HUES48 (cell line): ENCODE measurements around the gene BCL3.

Experiments
- H3K27ac ChIP-seq: one replicate; pipeline ENCODE4 v1.7.0; 2013; ENCODE audit warnings: low read depth, low read length, inconsistent platforms
- H3K27me3 ChIP-seq: 2 replicates; pipeline ENCODE4 v1.6.1; 2013; ENCODE audit warnings: mild to moderate bottlenecking, low read length; ENCODE audit not compliant: control insufficient read depth, insufficient read depth
- H3K36me3 ChIP-seq: 2 replicates; pipeline ENCODE4 v1.6.1; 2013; ENCODE audit warnings: low read length; ENCODE audit not compliant: control insufficient read depth, insufficient read depth
- H3K4me1 ChIP-seq: 2 replicates; pipeline ENCODE4 v1.6.1; 2013; ENCODE audit warnings: mild to moderate bottlenecking, low read length; ENCODE audit not compliant: control insufficient read depth, insufficient read depth
- H3K4me3 ChIP-seq: 2 replicates; pipeline ENCODE4 v1.5.1; 2013; ENCODE audit warnings: mild to moderate bottlenecking, low read depth, low read length
- H3K9ac ChIP-seq: 2 replicates; pipeline ENCODE4 v1.6.1; 2013; ENCODE audit warnings: mild to moderate bottlenecking, low read depth, low read length, moderate library complexity
- H3K9me3 ChIP-seq: 2 replicates; pipeline ENCODE4 v1.6.1; 2013; ENCODE audit warnings: low read length; ENCODE audit not compliant: control insufficient read depth, insufficient read depth

The BCL3 gene

DNA sequence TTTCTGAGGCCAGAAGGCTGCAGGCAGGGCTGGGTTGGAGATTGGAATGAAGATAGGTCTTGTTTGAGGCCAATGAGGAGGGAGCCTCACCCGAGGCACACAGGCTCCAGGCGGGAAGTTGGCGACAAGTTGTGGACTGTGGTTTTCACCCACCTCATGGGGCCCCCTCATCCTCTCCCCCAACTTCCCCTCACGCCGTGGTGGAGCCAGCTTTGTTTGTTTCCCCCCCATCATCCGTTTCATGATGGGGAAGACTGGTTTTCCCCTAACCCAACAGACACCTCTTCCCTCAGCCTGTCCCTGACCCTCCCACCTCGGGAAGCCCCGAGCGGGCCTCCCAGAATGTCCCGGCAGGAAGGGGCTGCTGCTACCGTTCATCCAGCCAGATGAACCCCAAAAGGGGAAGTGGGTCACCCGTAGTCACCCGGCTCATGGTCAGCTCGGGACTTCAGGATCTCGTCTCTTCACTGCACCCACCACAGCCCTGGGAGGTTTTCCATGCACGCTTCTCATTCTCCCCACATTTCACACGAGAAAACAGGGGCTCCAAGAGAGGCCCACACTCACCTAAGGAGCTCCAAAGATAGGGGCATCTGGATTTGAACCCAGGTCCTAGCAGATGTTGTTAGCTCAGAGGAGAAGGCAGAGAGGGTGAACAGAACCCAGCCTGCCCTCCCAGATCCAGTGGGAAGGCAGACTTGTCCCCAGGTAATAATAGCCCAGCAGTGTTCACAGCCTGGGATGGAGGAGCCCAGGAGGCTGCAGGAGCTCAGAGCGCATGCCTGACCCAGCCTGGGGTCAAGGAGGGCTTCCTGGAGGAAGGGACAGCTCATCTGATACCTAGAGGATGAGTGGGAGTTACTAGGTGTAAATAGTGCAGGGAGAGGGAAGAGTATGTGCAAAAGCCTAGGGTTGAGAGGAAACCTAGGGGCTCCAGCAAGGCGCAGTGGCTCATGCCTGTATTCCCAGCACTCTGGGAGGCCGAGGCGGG is 26.1 kb upstream of the BCL3 start:
- Histone ChIP-seq H3K27ac (no peak overlapping the region), H3K9me3 (no peaks in the 10 kb centered on the region), H3K36me3 (no peaks in the 10 kb centered on the region), H3K4me3 (no peak overlapping the region), H3K9ac (no peak overlapping the region), H3K4me1 (peaks cover 11% of the 10 kb centered on the region), H3K27me3 (0 out of 2 replicates have a peak, but pooled peaks cover 3% of the 10 kb centered on the region)

DNA sequence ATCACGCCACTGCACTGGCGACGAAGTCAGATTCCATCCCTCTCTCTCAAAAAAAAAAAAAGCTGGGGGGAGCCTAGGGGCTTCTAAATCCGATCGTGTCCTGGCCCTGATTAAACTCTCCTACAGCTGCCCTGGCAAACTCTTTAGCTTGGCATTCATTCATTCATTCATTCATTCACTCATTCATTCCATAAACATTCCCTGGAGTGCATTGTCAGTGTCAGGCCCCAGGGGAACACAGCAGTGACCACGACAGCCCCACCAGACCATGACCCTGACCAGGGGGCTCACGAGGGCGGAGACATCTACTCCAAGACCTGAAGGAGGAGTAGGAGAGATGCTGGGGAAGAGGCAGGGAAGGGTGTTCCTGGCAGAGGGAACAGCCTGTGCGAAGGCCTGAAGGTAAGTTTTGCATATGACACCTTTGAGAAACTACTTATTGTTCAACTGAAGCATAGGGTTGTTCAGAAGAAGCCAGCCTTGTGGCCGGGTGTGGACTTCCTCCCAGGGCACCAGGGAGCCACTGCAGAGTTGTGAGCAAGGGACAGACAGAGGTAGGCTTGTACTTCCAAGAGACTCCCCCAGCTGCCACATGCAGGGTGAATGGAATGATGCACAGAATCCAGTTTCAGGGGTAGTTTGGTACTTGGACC is 25.1 kb upstream of the BCL3 start:
- Histone ChIP-seq H3K36me3 (no peaks in the 10 kb centered on the region), H3K27me3 (0 out of 2 replicates have a peak, but pooled peaks cover 3% of the 10 kb centered on the region), H3K9ac (no peak overlapping the region), H3K27ac (no peak overlapping the region), H3K9me3 (no peaks in the 10 kb centered on the region), H3K4me1 (peaks cover 8% of the 10 kb centered on the region), H3K4me3 (no peak overlapping the region)

DNA sequence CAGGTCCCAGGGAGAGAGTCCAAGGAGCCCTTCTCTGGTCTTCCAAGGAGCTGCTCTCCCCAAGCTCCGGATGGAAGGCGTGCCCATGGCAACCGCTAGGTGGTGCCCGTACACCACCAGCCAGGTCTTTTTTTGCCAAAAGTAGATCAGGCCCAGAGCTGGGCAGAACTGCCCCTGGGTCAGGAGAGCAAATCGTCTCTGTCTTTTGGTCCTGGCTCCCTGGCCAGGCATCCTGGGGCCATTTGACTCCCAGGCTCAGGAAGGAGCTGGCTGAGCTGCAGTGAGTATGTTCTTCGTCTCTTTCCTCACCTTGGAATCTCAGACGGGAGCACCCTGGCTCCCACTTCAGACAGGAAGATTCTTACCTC is 24.6 kb upstream of the BCL3 start:
- Histone ChIP-seq H3K27me3 (0 out of 2 replicates have a peak, but pooled peaks cover 3% of the 10 kb centered on the region), H3K9me3 (no peaks in the 10 kb centered on the region), H3K36me3 (no peaks in the 10 kb centered on the region), H3K9ac (no peak overlapping the region), H3K4me1 (peaks cover 3% of the 10 kb centered on the region; the same call in 1 of the 2 replicates), H3K4me3 (no peak overlapping the region), H3K27ac (no peak overlapping the region)

DNA sequence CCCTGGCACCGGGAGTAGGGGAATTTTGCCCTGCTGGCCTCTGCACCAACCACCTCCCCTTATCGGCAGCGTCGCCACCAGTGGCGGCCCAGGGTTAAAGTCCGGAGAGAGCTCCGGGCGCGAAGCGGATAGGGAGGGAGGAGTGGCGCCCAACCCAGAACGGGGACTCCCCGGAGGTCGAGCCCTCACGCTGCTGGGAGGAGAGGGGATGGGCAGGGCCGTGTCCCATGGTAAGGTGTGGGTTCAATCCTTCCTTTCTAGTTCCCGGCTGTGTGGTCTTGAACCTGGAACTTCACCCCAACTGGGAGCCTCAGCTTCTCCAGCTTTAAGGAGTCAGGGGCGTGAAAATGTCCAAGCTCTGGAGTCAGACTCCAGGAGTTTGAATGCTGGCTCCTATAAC is 23.3 kb upstream of the BCL3 start:
- no peak overlapping the region for H3K27ac ChIP-seq
- no peaks in the 10 kb centered on the region for H3K36me3 ChIP-seq
- H3K27me3 ChIP-seq = 0 out of 2 replicates have a peak, but pooled peaks cover 3% of the 10 kb centered on the region
- no peaks in the 10 kb centered on the region for H3K9me3 ChIP-seq
- no peaks in the 10 kb centered on the region for H3K4me1 ChIP-seq
- H3K9ac ChIP-seq = no peak overlapping the region
- H3K4me3 ChIP-seq = no peak overlapping the region

DNA sequence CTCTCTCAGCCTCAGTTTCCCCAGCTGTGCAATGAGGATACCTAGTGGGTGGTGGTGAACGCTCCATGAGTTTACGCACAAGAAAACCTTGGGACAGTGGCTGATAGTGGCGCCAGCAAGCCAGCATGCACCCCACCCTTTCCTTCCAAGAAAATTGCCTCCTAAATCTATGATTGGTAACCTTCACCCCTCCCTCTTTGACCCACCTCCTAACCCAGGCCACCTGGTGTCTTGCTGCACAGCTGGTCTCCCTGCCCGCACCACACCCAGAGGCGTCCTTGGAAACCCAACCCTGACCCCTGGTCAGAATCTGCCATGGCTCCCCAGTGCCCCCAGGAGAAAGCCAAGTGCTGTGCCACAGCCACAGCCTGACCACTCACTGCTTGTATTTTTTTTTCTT is 22.8 kb upstream of the BCL3 start:
- no peaks in the 10 kb centered on the region for H3K4me1 ChIP-seq
- H3K27ac ChIP-seq = no peak overlapping the region
- H3K9me3 ChIP-seq = no peaks in the 10 kb centered on the region
- no peaks in the 10 kb centered on the region for H3K36me3 ChIP-seq
- H3K27me3 ChIP-seq = 0 out of 2 replicates have a peak, but pooled peaks cover 3% of the 10 kb centered on the region
- H3K9ac ChIP-seq = no peak overlapping the region
- no peak overlapping the region for H3K4me3 ChIP-seq

DNA sequence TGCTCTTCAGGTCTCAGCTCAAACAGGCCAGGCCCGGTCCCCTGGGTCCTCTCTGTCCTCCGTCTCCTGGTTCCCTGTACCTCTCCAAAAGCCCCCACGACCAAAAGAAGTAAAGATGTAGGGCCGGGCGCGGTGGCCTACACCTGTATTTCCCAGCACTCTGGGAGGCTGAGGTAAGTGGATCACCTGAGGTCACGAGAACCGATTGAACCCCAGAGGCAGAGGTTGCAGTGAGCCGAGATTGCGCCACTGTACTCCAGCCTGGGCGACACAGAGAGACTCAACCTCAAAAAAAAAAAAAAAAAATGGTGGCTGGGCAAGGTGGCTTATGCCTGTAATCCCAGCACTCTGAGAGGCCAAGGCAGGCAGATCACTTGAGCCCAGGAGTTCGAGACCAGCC is 22.0 kb upstream of the BCL3 start:
- no peaks in the 10 kb centered on the region for H3K9me3 ChIP-seq
- H3K27me3 ChIP-seq = 0 out of 2 replicates have a peak, but pooled peaks cover 3% of the 10 kb centered on the region
- no peak overlapping the region for H3K4me3 ChIP-seq
- H3K4me1 ChIP-seq = no peaks in the 10 kb centered on the region
- H3K36me3 ChIP-seq = no peaks in the 10 kb centered on the region
- no peak overlapping the region for H3K27ac ChIP-seq
- H3K9ac ChIP-seq = no peak overlapping the region

DNA sequence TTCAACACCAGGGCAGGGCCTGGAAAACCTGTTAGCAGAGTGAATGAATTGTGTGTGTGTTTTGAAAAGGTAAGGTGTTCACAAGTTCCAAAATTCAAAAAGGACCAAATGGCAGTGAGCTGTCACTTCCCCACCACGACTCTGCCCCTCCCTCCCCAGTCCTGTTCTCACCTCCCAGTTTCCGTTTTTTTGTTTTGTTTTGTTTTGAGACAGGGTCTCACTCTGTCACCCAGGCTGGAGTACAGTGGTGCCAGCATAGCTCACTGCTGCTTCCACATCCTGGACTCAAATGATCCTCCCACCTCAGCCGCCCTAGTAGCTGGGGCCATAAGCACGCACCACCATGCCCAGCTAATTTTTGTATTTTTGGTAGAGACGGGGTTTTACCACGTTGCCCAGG is 20.3 kb upstream of the BCL3 start:
- H3K4me3 ChIP-seq = no peak overlapping the region
- no peaks in the 10 kb centered on the region for H3K36me3 ChIP-seq
- no peaks in the 10 kb centered on the region for H3K4me1 ChIP-seq
- no peak overlapping the region for H3K9ac ChIP-seq
- H3K27ac ChIP-seq = no peak overlapping the region
- H3K27me3 ChIP-seq = 0 out of 2 replicates have a peak, but pooled peaks cover 3% of the 10 kb centered on the region
- H3K9me3 ChIP-seq = no peaks in the 10 kb centered on the region

DNA sequence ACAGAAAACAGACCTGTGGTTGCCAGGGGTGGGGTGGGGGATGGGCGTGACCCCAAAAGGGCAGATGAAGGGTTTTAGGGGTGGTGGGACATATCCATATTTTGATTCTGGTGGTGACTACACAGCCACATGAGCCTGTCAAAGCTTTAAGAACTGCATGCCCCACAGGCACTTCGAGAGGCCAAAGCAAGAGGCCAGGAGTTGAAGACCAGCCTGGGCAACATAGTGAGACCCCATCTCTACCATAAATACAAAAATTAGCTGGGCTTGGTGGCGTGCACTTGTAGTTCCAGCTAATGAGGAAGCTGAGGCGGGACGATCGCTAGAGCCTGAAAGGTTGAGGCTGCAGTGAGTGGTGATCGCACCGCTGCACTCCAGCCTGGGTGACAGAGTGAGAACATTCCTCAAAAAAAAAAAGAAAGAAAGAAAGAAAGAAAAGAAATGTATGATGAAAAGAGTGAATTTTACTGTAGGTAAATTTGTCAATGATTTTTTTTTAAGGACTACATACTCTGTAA is 18.9 kb upstream of the BCL3 start:
- Histone ChIP-seq H3K4me1 (no peaks in the 10 kb centered on the region), H3K9ac (no peak overlapping the region), H3K27me3 (0 out of 2 replicates have a peak, but pooled peaks cover 3% of the 10 kb centered on the region), H3K9me3 (no peaks in the 10 kb centered on the region), H3K36me3 (no peaks in the 10 kb centered on the region), H3K27ac (no peak overlapping the region), H3K4me3 (no peak overlapping the region)

DNA sequence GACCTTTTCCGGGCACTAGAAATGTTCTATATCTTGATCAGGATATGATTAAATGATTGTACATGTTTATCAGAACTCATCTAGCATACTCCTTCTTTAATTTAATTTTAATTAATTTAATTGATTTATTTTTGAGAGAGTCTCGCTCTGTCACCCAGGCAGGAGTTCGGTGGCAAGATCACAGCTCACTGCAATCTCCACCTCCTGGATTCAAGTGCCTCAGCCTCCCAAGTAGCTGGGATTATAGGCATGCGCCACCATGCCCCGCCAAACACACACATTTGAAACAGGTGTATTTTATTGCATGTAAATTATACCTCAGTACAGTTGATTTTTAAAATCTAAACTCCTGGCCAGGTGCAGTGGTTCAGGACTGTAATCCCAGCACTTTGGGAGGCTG is 17.4 kb upstream of the BCL3 start:
- Histone ChIP-seq H3K4me3 (no peak overlapping the region), H3K9ac (no peak overlapping the region), H3K4me1 (no peaks in the 10 kb centered on the region), H3K27ac (no peak overlapping the region), H3K9me3 (no peaks in the 10 kb centered on the region), H3K27me3 (no peaks in the 10 kb centered on the region), H3K36me3 (no peaks in the 10 kb centered on the region)

DNA sequence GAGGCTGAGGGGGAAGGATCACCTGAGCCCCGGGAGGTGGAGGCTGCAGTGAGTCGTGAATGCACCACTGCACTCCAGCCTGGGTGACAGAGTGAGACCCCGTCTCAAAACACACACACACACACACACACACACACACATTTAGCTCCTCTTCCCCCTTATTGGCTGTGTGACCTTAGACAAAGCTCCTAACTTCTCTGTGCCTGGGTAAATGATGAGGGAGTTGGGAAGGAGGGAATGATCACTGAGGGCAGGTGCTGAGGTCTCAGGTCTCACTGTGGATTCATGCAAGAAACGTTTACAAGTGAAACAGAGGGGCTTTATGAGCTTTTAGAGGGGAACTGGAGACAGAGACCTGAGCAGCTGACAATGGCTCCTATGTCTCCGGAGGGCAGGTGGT is 16.9 kb upstream of the BCL3 start:
- no peak overlapping the region for H3K4me3 ChIP-seq
- H3K9me3 ChIP-seq = no peaks in the 10 kb centered on the region
- no peaks in the 10 kb centered on the region for H3K27me3 ChIP-seq
- H3K4me1 ChIP-seq = no peaks in the 10 kb centered on the region
- H3K9ac ChIP-seq = no peak overlapping the region
- H3K27ac ChIP-seq = no peak overlapping the region
- H3K36me3 ChIP-seq = no peaks in the 10 kb centered on the region
